Activated naive CD8-positive, alpha-beta T cell treated with anti-CD3 and anti-CD28 coated beads for 36 hours (primary cell): Measurements from ENCODE around the gene KLHDC7B. TPM values are rescaled to one million over a fixed set of nuclear protein-coding genes. Genes with fewer than 3 reads are reported as not detected.

Experiments
- DNase-seq: peaks from one replicate; pipeline ENCODE4 v3.0.0; 2021
- H3K27ac Mint-ChIP-seq: one replicate; pipeline ENCODE4 v1.8.0; 2022; ENCODE audit warnings: mild to moderate bottlenecking, moderate library complexity, mixed read lengths
- H3K27me3 Mint-ChIP-seq: one replicate; pipeline ENCODE4 v1.8.0; 2022; ENCODE audit warnings: mild to moderate bottlenecking, mixed read lengths
- H3K36me3 Mint-ChIP-seq: one replicate; pipeline ENCODE4 v1.8.0; 2021; ENCODE audit warnings: mild to moderate bottlenecking, mixed read lengths
- H3K4me1 Mint-ChIP-seq: one replicate; pipeline ENCODE4 v1.8.0; 2021; ENCODE audit warnings: mixed read lengths
- H3K4me3 Mint-ChIP-seq: one replicate; pipeline ENCODE4 v1.8.0; 2022; ENCODE audit warnings: mild to moderate bottlenecking, moderate library complexity, mixed read lengths
- H3K9me3 Mint-ChIP-seq: one replicate; pipeline ENCODE4 v1.8.0; 2022; ENCODE audit warnings: mixed read lengths
- total RNA-seq, 2 experiments: library from RNA; stranded (reverse); gene quantifications; one replicate each; pipeline ENCODE4 v1.2.3, GENCODE V29; 2021

KLHDC7B gene
- total RNA-seq, result 10 to 100 TPM; 15.1 to 15.9 TPM

GRCh38 chr22:50545522-50546325 is at the start of gene KLHDC7B:
TSS of gene KLHDC7B (plus strand) at chr22:50545899. CDS start at chr22:50546244, 345 bp downstream.
- H3K27me3 Mint-ChIP-seq, result no peaks in the 10 kb centered on the region
- peak within 1 kb of the TSS; percentile 62 for H3K4me3 Mint-ChIP-seq
- peaks cover 4% of the 10 kb centered on the region for H3K9me3 Mint-ChIP-seq
- H3K27ac Mint-ChIP-seq, result peak within 1 kb of the TSS; percentile 89
- peaks cover 26% of the 10 kb centered on the region for H3K36me3 Mint-ChIP-seq
- DNase-seq, result peak; percentile 53
- H3K4me1 Mint-ChIP-seq, result peaks cover 56% of the 10 kb centered on the region

- no peaks in the 10 kb centered on the region for H3K9me3 Mint-ChIP-seq
- DNase-seq, result no peak
- peaks cover under 1% of the 10 kb centered on the region for H3K36me3 Mint-ChIP-seq
- H3K27me3 Mint-ChIP-seq, result no peaks in the 10 kb centered on the region
- H3K4me3 Mint-ChIP-seq, result no peak overlapping the region
- peaks cover 6% of the 10 kb centered on the region for H3K4me1 Mint-ChIP-seq
- H3K27ac Mint-ChIP-seq, result no peak overlapping the region
These were observed 48.6 kb upstream of the KLHDC7B start for GRCh38 chr22:50497093-50497492.

- Mint-ChIP-seq H3K27me3 (no peaks in the 10 kb centered on the region), H3K36me3 (peaks cover 2% of the 10 kb centered on the region), H3K27ac (no peak overlapping the region), H3K9me3 (no peaks in the 10 kb centered on the region), H3K4me3 (no peak overlapping the region), H3K4me1 (peaks cover 6% of the 10 kb centered on the region)
- peak; percentile 70 for DNase-seq
These were observed 47.3 kb upstream of the KLHDC7B start for GRCh38 chr22:50498322-50498890.

DNA sequence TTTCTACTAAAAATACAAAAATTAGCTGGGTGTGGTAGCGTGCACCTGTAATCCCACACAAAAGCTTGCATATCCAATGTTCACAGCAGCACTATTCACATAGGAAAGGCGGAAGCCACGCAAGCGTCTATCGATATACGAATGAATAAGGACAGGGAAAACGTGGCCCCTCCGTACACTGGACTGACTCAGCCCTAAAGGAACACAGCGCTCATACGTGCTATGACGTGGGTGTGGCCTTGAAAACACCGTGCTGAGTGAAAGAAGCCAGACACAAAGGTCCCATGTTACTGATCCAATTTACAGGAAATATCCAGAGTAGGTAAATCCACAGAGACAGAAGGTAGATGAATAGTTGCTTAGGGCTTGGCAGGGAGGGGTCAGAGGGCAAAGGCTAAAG is 45.2 kb upstream of the KLHDC7B start:
- DNase-seq, result no peak
- H3K4me3 Mint-ChIP-seq, result no peak overlapping the region
- H3K36me3 Mint-ChIP-seq, result peaks cover 2% of the 10 kb centered on the region
- no peaks in the 10 kb centered on the region for H3K27me3 Mint-ChIP-seq
- peaks cover 6% of the 10 kb centered on the region for H3K4me1 Mint-ChIP-seq
- no peaks in the 10 kb centered on the region for H3K9me3 Mint-ChIP-seq
- H3K27ac Mint-ChIP-seq, result no peak overlapping the region

- Mint-ChIP-seq H3K36me3 (peaks cover 2% of the 10 kb centered on the region), H3K9me3 (no peaks in the 10 kb centered on the region), H3K4me1 (peaks cover 6% of the 10 kb centered on the region), H3K27me3 (no peaks in the 10 kb centered on the region), H3K27ac (no peak overlapping the region), H3K4me3 (no peak overlapping the region)
- DNase-seq, result no peak
These were observed 43.6 kb upstream of the KLHDC7B start for GRCh38 chr22:50502096-50502495.

DNA sequence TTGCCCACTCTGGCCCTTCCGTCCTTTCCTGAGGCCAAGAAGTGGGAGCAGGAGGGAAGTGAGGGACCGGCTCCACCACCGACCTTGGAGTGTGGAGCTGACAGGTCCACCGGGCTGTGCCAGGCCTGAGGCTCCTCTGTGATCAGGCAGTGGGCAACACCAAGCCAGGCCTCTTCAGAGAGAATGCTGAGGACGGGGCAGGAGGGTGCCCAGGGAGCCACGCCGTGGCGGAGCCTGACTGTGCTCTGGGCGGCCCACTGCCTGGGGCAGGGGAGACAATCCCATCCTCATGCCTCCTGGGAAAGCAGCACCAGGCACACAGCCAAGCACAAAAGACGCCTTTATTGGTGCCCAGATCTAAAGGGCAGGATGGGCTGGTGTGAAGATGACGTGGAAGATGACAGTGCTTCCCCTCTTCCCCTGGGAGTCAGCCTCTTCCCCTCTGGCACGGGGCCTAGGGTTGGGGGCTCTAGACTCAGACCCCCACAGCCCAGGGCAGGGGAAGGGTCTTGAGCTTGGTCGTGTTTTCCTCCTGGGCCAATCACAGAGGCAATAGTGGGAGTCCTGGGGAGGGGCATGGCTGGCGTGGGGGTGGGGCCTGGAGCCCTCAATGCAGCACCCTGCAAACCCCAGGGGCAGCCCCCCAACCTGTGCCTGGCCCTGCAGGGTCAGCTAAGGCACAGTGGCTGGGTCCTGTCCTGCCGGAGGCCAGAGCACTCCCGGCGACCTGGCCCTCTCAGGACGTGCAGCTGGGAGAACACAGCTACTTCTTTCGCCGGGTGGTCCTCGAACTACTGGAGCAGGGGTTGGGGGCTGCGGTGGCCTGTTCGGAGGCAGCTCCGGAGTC is 42.8 kb upstream of the KLHDC7B start:
- no peaks in the 10 kb centered on the region for H3K9me3 Mint-ChIP-seq
- DNase-seq, result no peak
- H3K36me3 Mint-ChIP-seq, result peaks cover 2% of the 10 kb centered on the region
- no peaks in the 10 kb centered on the region for H3K27me3 Mint-ChIP-seq
- H3K4me3 Mint-ChIP-seq, result no peak overlapping the region
- peaks cover 6% of the 10 kb centered on the region for H3K4me1 Mint-ChIP-seq
- H3K27ac Mint-ChIP-seq, result no peak overlapping the region

DNA sequence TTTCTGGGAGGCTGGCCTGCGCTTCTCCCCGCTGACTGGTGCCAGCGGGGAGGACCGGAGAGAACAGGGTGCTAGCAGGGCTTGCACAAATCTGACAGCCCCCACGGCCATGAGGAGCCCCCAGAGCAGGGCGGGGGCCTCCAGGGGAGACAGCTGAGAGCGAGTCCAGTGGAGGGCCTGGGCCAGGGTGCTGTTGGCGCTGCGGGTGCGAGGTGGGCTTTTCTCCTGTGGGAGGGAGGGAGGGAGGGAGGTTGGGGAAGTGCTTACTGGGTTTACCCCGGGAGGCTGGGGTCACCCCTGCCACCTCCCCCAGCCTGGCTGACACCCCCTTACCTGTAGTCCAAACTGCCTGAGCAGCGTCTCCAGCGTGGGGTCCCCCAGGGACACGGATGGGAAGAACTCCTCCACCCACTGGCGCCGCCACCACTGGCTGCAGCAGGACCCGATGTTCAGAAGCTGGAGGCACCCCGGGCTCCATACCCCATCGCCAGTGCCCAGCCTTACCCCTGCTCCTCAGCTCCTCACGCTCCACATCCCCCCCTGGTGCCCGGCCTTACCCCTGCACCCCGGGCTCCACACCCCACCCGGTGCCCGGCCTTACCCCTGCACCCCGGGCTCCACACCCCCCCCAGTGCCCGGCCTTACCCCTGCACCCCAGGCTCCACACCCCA is 42.1 kb upstream of the KLHDC7B start:
- no peaks in the 10 kb centered on the region for H3K27me3 Mint-ChIP-seq
- no peak overlapping the region for H3K4me3 Mint-ChIP-seq
- no peak for DNase-seq
- H3K9me3 Mint-ChIP-seq, result no peaks in the 10 kb centered on the region
- H3K36me3 Mint-ChIP-seq, result peaks cover 2% of the 10 kb centered on the region
- H3K27ac Mint-ChIP-seq, result no peak overlapping the region
- peaks cover 1% of the 10 kb centered on the region for H3K4me1 Mint-ChIP-seq

- Mint-ChIP-seq H3K4me3 (no peak overlapping the region), H3K27me3 (no peaks in the 10 kb centered on the region), H3K27ac (no peak overlapping the region), H3K36me3 (peaks cover 7% of the 10 kb centered on the region), H3K4me1 (peaks cover 7% of the 10 kb centered on the region), H3K9me3 (no peaks in the 10 kb centered on the region)
- DNase-seq, result no peak
These were observed 41.1 kb upstream of the KLHDC7B start for GRCh38 chr22:50504369-50505211.

DNA sequence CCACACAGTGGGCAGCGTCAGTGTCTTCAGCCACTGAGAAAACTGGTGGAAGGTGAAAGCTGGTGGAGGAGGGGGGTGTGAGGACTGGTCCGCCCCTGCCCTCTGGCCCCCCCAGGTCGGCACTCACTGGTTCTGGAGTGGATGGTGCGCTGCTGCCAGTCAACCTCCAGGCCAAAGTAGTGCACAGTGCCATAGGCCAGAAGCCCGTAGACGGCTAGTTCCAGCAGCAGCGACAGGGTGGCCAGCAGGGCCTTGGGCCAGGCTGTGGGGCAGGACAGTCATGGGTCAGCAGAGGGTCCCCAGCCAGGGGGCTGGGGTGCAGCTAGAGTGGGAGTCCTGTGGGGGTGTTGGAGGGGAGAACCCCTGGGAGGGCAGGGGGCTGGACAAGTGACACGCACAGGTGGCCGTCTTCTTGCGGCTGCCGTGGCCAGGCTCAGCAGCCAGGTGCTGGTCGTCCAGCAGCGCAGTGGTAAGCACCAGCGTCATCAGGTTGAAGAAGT is 40.4 kb upstream of the KLHDC7B start:
- Mint-ChIP-seq H3K27ac (no peak overlapping the region), H3K27me3 (no peaks in the 10 kb centered on the region), H3K4me3 (no peak overlapping the region), H3K4me1 (peaks cover 7% of the 10 kb centered on the region), H3K9me3 (no peaks in the 10 kb centered on the region), H3K36me3 (peaks cover 7% of the 10 kb centered on the region)
- no peak for DNase-seq

- H3K4me1 Mint-ChIP-seq, result peaks cover 7% of the 10 kb centered on the region
- H3K36me3 Mint-ChIP-seq, result peaks cover 7% of the 10 kb centered on the region
- no peaks in the 10 kb centered on the region for H3K9me3 Mint-ChIP-seq
- H3K27me3 Mint-ChIP-seq, result no peaks in the 10 kb centered on the region
- peak overlapping the region; percentile 97 for H3K4me3 Mint-ChIP-seq
- H3K27ac Mint-ChIP-seq, result no peak overlapping the region
- no peak for DNase-seq
These were observed 39.7 kb upstream of the KLHDC7B start for GRCh38 chr22:50505776-50506610.

- H3K4me1 Mint-ChIP-seq, result peaks cover 7% of the 10 kb centered on the region
- H3K27me3 Mint-ChIP-seq, result no peaks in the 10 kb centered on the region
- H3K9me3 Mint-ChIP-seq, result no peaks in the 10 kb centered on the region
- no peak for DNase-seq
- H3K36me3 Mint-ChIP-seq, result peaks cover 7% of the 10 kb centered on the region
- peak overlapping the region; percentile 92 for H3K27ac Mint-ChIP-seq
- peak overlapping the region; percentile 97 for H3K4me3 Mint-ChIP-seq
These were observed 38.9 kb upstream of the KLHDC7B start for GRCh38 chr22:50506611-50507420.

DNA sequence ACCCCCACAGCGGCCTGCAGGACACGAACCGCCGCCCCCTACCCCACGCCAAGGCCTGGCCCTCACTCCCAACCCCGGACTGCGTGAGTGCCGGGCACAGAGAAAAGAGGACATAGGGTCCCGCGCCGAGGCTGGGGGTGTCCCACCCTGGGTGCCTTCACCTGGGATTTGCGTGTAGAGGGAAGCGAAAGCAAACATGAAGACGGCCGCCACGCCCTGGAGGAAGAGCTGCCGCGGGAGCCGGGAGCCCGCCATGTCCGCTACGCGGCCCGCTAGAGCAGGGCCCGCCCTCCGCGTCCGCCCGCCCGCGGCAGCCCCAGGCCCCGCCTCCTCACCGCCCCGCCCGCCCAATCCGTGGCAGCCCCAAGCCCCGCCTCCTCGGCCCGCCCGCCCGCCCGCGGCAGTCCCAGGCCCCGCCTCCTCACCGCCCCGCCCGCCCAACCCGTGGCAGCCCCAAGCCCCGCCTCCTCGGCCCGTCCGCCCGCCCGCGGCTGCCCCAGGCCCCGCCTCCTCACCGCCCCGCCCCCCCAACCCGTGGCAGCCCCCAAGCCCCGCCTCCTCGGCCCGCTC is 38.2 kb upstream of the KLHDC7B start, which contains the start of gene LMF2:
Gene LMF2, minus strand, starts transcription at position 282 of the 570 bp plus-strand sequence. Its CDS starts 27 bp downstream, at position 255.
- H3K36me3 Mint-ChIP-seq, result peaks cover 10% of the 10 kb centered on the region
- peak; percentile 95 for DNase-seq
- no peaks in the 10 kb centered on the region for H3K9me3 Mint-ChIP-seq
- H3K4me1 Mint-ChIP-seq, result peaks cover 11% of the 10 kb centered on the region
- H3K4me3 Mint-ChIP-seq, result peak within 1 kb of the TSS; percentile 97
- no peaks in the 10 kb centered on the region for H3K27me3 Mint-ChIP-seq
- H3K27ac Mint-ChIP-seq, result peak within 1 kb of the TSS; percentile 97
